ENCODE data around the gene INPP5D.

- TF ChIP-seq CTCF (conservative IDR thresholded peaks at IDR 0.05; ENCODE audit: low read length), result no peak
- TF ChIP-seq EZH2phosphoT487 (IDR thresholded peaks at IDR 0.05; ENCODE audit: borderline replicate concordance, low read depth, low read length), result no peak
These were observed 15.1 kb upstream of the INPP5D start for GRCh38 chr2:233044974-233045605.

All from OCI-LY7 (cell line).